IMR-90 (cell line): Measurements from ENCODE around the gene LINGO1. TPM values are rescaled to one million over a fixed set of nuclear protein-coding genes. Genes with fewer than 3 reads are reported as not detected.

ENCODE experiments used
- ATAC-seq: fragments of 200-7000 bp; cut with Tn5 transposase; 2 replicates; pipeline ENCODE4 v1.9.1; 2020; ENCODE audit warnings: low read depth, mild to moderate bottlenecking, moderate library complexity
- BruUV-seq: library from RNA; stranded (reverse); fragments of 400-500 nt; replicated peaks from 2 replicates; lab custom pipeline; 2021; lab: Mats Ljungman, UMichigan
- CTCF ChIA-PET: fragments of 300-600 bp; formaldehyde crosslinking; extraction: SDS; loops from one replicate; lab custom pipeline; 2021; ENCODE audit warnings: antibody characterized with exemption; lab: Yijun Ruan, JAX
- POLR2A ChIA-PET: fragments of 300-600 bp; sonication (Branson Sonifier 250); formaldehyde crosslinking; loops from one replicate; lab custom pipeline; 2022; ENCODE audit warnings: antibody characterized with exemption; ENCODE audit not compliant: unreplicated experiment; lab: Charles Lee
- DNase-seq: peaks from one replicate; pipeline ENCODE4 v3.0.0; 2013
- H2AFZ ChIP-seq: replicated peaks from 2 replicates; pipeline ENCODE3; 2013; ENCODE audit warnings: low read length, mild to moderate bottlenecking; ENCODE audit not compliant: poor library complexity
- H2AK5ac ChIP-seq: 2 replicates; pipeline ENCODE4 v1.6.1; 2013; ENCODE audit warnings: low read depth, low read length, inconsistent platforms
- H2AK9ac ChIP-seq: replicated peaks from 2 replicates; pipeline ENCODE3; 2013; ENCODE audit warnings: mild to moderate bottlenecking, low read depth, low read length, moderate library complexity; ENCODE audit not compliant: poor library complexity
- H2BK120ac ChIP-seq: 2 replicates; pipeline ENCODE4 v1.6.1; 2013; ENCODE audit warnings: low read depth, low read length, inconsistent platforms
- H2BK15ac ChIP-seq: 3 replicates; pipeline ENCODE4 v1.6.1; 2013; ENCODE audit warnings: low read depth, low read length, inconsistent platforms
- H2BK20ac ChIP-seq: 2 replicates; pipeline ENCODE4 v1.6.1; 2013; ENCODE audit warnings: low read depth, mild to moderate bottlenecking, inconsistent platforms, low read length, moderate library complexity
- H2BK5ac ChIP-seq: 2 replicates; pipeline ENCODE4 v1.6.1; 2013; ENCODE audit warnings: mild to moderate bottlenecking, low read depth, low read length, inconsistent platforms; ENCODE audit not compliant: poor library complexity, severe bottlenecking
- H3K14ac ChIP-seq: replicated peaks from 2 replicates; pipeline ENCODE4 v1.6.1; 2013; ENCODE audit warnings: low read depth, low read length, inconsistent platforms
- H3K18ac ChIP-seq: 2 replicates; pipeline ENCODE4 v1.6.1; 2013; ENCODE audit warnings: low read depth, low read length, control low read depth
- H3K23ac ChIP-seq: 2 replicates; pipeline ENCODE4 v1.6.1; 2013; ENCODE audit warnings: low read depth, low read length, inconsistent platforms
- H3K27ac ChIP-seq: 2 replicates; pipeline ENCODE4 v1.5.1; 2013; ENCODE audit warnings: mild to moderate bottlenecking, control low read depth, low read length; ENCODE audit not compliant: insufficient read depth
- H3K27me3 ChIP-seq: 2 replicates; pipeline ENCODE4 v1.6.1; 2013; ENCODE audit warnings: low read length; ENCODE audit not compliant: control insufficient read depth, insufficient read depth
- H3K36me3 ChIP-seq: 2 replicates; pipeline ENCODE4 v1.6.1; 2013; ENCODE audit warnings: low read length, mixed read lengths; ENCODE audit not compliant: control insufficient read depth, insufficient read depth
- H3K4ac ChIP-seq: 2 replicates; pipeline ENCODE4 v1.6.1; 2013; ENCODE audit warnings: low read depth, low read length, inconsistent platforms
- H3K4me1 ChIP-seq: 2 replicates; pipeline ENCODE4 v1.6.1; 2013; ENCODE audit warnings: low read length, mixed read lengths; ENCODE audit not compliant: control insufficient read depth, insufficient read depth
- H3K4me2 ChIP-seq: 2 replicates; pipeline ENCODE4 v1.6.1; 2013; ENCODE audit warnings: low read depth, mild to moderate bottlenecking, control low read depth, low read length, moderate library complexity
- H3K4me3 ChIP-seq: 2 replicates; pipeline ENCODE4 v1.5.1; 2013; ENCODE audit warnings: low read depth, mild to moderate bottlenecking, control low read depth, low read length, moderate library complexity; ENCODE audit not compliant: insufficient read depth
- H3K56ac ChIP-seq: 2 replicates; pipeline ENCODE4 v1.6.1; 2013; ENCODE audit warnings: low read length, inconsistent platforms; ENCODE audit not compliant: insufficient read depth; ENCODE audit errors: extremely low read depth
- H3K79me1 ChIP-seq, 2 experiments: 2 replicates each; pipeline ENCODE4 v1.6.1; 2013; ENCODE audit warnings: low read length in 2 of 2, inconsistent platforms in 1 of 2, low read depth in 1 of 2
- H3K9ac ChIP-seq: 2 replicates; pipeline ENCODE4 v1.6.1; 2013; ENCODE audit warnings: low read depth, low read length, control low read depth
- H3K9me1 ChIP-seq: 2 replicates; pipeline ENCODE4 v1.6.1; 2013; ENCODE audit warnings: low read length, inconsistent platforms; ENCODE audit not compliant: insufficient read depth
- H3K9me3 ChIP-seq: 2 replicates; pipeline ENCODE4 v1.6.1; 2013; ENCODE audit warnings: low read length; ENCODE audit not compliant: control insufficient read depth, insufficient read depth
- H4K20me1 ChIP-seq: 2 replicates; pipeline ENCODE4 v1.6.1; 2013; ENCODE audit warnings: low read length, inconsistent platforms; ENCODE audit not compliant: insufficient read depth
- H4K5ac ChIP-seq: 2 replicates; pipeline ENCODE4 v1.6.1; 2013; ENCODE audit warnings: mild to moderate bottlenecking, low read depth, low read length, control low read depth
- H4K8ac ChIP-seq, 2 experiments: 2 replicates each; pipeline ENCODE4 v1.6.1; 2013; ENCODE audit warnings: low read depth in 2 of 2, low read length in 2 of 2, control low read depth in 1 of 2, inconsistent platforms in 1 of 2
- H4K91ac ChIP-seq: 2 replicates; pipeline ENCODE4 v1.6.1; 2013; ENCODE audit warnings: low read depth, low read length, inconsistent platforms; ENCODE audit not compliant: insufficient read depth
- RCOR1 ChIP-seq: IDR thresholded peaks from 2 replicates; pipeline ENCODE4 v1.6.1; 2012; ENCODE audit warnings: mild to moderate bottlenecking, low read length, improper control_type of control experiment; ENCODE audit not compliant: insufficient replicate concordance
- whole genome bisulfite sequencing, 2 experiments: methylation state at CpG; one replicate each; pipeline versions ENCODE4 v1.1.5 to v1.1.7; 2013; ENCODE audit warnings: missing lambda C conversion rate in 2 of 2; ENCODE audit not compliant: insufficient read length in 1 of 2; ENCODE audit errors: extremely low coverage in 2 of 2; 5-methylcytosine and 5-hydroxymethylcytosine counted together
- dilution Hi-C: fragments of 300-500 bp; cut with HindIII; formaldehyde crosslinking; loops from one replicate; pipeline ENCODE4 v1.14.3; 2018; ENCODE audit warnings: low sequenced_read_pairs; ENCODE audit not compliant: unreplicated experiment
- in situ Hi-C: fragments of 300-500 bp; cut with MboI; formaldehyde crosslinking; loops from 3 replicates; pipeline ENCODE4 v1.14.3; 2019; ENCODE audit warnings: low sequenced_read_pairs, inconsistent platforms, mixed read lengths
- intact Hi-C: fragments of 100-400 bp; cut with micrococcal nuclease; formaldehyde crosslinking; loops from 2 replicates; pipeline ENCODE4 v1.10.0; 2022
- polyA plus RNA-seq, 3 experiments: library from polyadenylated mRNA; depleted of rRNA; stranded (reverse); fragments of >200 nt; gene quantifications; 2 replicates each; pipeline ENCODE4 v1.2.3, GENCODE V29; 2012; ENCODE audit warnings: low replicate concordance in 1 of 3
- total RNA-seq: library from RNA; depleted of rRNA; stranded (reverse); fragments of >200 nt; gene quantifications from 2 replicates; pipeline ENCODE4 v1.2.3, GENCODE V29; 2012

LINGO1 gene
- total and polyA plus RNA-seq, 2 of the 4 experiments (the other 2 are of a cell fraction) = 0.05 TPM; not detected in 1

GRCh38 chr15:77645602-77646001 lies 12.9 kb upstream of the LINGO1 start:
- no peak overlapping the region for H2AK5ac ChIP-seq
- no peaks in the 10 kb centered on the region for H3K9me1 ChIP-seq
- no peak overlapping the region for H2BK15ac ChIP-seq
- WGBS, 2 experiments = 48% methylated on average over 4 of the region's 8 CpGs; no CpG with 5 or more reads in 1 of the 2 experiments
- H2BK5ac ChIP-seq = no peak overlapping the region
- ChIA-PET CTCF (interaction anchor here (1.4 kb wide), 1 partner anchor 176 kb away, joined by 3 read pairs; no protein-coding TSS in a partner anchor), POLR2A (no interaction called here)
- no peaks in the 10 kb centered on the region for H4K20me1 ChIP-seq
- no peak overlapping the region for H3K18ac ChIP-seq
- no TSS peak for BruUV-seq
- H3K4me1 ChIP-seq = no peaks in the 10 kb centered on the region
- peak overlapping the region; percentile 26 for H2AK9ac ChIP-seq
- no peak overlapping the region for H2BK20ac ChIP-seq
- DNase-seq = no peak
- no peak overlapping the region for H2BK120ac ChIP-seq
- ATAC-seq = no peak
- no peak overlapping the region for H3K4me3 ChIP-seq
- no peak overlapping the region for H4K8ac ChIP-seq
- no peak overlapping the region for H2AFZ ChIP-seq
- no peaks in the 10 kb centered on the region for H3K9me3 ChIP-seq
- H3K14ac ChIP-seq = no peak overlapping the region
- H4K5ac ChIP-seq = no peak overlapping the region
- H3K36me3 ChIP-seq = no peaks in the 10 kb centered on the region
- H3K27ac ChIP-seq = no peak overlapping the region
- no peak for TF ChIP-seq RCOR1
- peaks cover 53% of the 10 kb centered on the region for H3K27me3 ChIP-seq
- H3K9ac ChIP-seq = no peak overlapping the region
- intact Hi-C loops (no loop called here), in situ Hi-C loops (no loop called here), dilution Hi-C loops (no loop called here)
- H3K4ac ChIP-seq = no peak overlapping the region
- H4K91ac ChIP-seq = no peak overlapping the region
- no peak overlapping the region for H3K23ac ChIP-seq
- H3K56ac ChIP-seq = no peak overlapping the region
- H3K79me1 ChIP-seq = no peaks in the 10 kb centered on the region
- no peak overlapping the region for H3K4me2 ChIP-seq
